Ramos (cell line): Measurements from ENCODE around the gene PHF20.
"Not testable (repeated sequence)": the region's sequence is repeated elsewhere in the genome, so short reads cannot be mapped to it uniquely, and the experiment has no call there.

Source experiments
- in situ Hi-C: fragments of 300-500 bp; cut with MboI; formaldehyde crosslinking; loops from one replicate; pipeline ENCODE4 v1.14.3; 2022; ENCODE audit warnings: low sequenced_read_pairs; ENCODE audit not compliant: unreplicated experiment

PHF20 gene

DNA sequence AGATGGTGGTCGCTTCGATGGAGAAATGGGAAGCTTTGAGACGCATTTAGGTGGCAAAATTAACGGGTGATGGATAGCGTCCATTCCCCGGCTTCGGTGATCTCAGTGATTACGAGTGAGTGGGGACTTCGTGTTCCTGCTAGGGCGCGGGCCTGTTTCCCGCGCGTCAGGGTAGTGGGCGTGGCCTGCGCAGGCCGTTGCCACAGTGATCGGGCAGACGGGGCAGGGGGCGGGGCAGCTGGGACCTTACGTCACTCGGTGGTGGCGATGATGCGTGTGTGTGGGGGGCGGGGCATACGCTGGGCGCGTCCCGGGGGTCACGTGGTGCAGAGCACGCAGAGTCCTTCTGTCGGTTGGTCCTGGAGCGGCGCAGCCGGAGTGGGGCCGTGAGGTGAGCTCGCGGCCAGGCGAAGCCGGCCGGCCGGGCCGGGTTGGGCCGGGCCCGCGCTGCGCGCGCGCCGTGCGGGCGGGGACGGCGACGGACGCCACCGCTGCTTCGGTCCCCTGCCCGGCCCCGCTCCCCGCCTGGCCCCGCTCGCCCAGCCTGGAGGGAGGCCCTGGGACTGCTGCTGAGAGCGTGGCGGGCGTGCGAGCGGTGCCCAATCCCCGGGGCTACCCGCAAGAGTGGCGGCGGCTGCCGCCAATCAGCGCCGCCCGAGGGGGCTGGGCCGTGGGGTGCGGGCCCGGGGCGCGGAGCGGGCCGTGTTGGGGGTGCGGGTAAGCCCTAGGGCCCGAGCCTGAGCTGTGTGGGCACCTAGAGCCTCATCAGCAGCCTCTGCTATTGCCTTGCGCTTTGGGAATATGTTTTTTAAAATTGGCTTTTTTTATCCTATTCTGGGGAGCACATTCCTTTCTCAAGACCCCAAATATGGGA is at the start of gene PHF20:
PHF20 (plus strand) TSS at position 327 of the 874 bp plus-strand sequence. CDS start 29,508 bp downstream, outside the sequence.
- in situ Hi-C loops = no loop called here

DNA sequence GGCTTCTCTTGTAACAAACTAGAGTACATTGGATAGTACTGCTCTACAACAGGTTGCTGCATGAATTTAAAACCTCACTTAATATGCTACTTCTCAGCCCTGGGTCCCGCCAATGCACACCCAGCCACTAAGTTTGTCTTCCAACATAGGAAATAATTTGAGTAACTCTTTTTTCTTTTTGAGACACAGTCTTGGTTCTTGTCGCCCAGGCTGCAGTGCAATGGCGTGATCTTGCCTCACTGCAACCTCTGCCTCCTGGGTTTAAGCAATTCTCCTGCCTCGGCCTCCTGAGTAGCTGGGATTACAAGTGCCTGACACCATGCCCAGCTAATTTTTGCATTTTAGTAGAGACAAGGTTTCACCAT is 48.6 kb upstream of the PHF20 start:
- in situ Hi-C loops = not testable (repeated sequence)

DNA sequence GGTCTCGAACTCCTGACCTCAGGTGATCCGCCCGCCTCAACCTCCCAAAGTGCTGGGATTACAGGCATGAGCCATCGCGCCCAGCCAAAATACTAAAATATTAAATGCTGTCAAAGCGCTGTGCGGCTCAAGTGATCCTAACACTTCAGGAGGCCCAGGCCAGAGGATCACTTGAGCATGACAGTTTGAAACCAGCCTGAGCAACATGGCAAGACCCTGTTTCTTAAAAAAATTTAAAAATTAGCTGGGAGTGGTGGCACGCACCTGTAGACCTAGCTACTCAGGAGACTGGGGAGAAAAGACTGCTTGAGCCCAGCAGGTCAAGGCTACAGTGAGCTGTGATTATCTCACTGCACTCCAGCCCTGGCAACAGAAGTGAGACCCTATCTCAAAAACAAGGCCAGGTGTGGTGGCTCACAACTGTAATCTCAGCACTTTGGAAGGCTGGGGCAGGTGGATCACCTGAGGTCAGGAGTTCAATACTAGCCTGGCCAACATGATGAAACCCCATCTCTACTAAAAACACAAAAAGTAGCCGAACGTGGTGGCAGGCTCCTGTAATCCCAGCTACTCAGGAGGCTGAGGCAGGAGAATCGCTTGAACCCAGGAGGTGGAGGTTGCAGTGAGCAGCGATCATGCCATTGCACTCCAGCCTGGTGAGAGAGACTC is 48.0 kb upstream of the PHF20 start:
- in situ Hi-C loops = not testable (repeated sequence)

DNA sequence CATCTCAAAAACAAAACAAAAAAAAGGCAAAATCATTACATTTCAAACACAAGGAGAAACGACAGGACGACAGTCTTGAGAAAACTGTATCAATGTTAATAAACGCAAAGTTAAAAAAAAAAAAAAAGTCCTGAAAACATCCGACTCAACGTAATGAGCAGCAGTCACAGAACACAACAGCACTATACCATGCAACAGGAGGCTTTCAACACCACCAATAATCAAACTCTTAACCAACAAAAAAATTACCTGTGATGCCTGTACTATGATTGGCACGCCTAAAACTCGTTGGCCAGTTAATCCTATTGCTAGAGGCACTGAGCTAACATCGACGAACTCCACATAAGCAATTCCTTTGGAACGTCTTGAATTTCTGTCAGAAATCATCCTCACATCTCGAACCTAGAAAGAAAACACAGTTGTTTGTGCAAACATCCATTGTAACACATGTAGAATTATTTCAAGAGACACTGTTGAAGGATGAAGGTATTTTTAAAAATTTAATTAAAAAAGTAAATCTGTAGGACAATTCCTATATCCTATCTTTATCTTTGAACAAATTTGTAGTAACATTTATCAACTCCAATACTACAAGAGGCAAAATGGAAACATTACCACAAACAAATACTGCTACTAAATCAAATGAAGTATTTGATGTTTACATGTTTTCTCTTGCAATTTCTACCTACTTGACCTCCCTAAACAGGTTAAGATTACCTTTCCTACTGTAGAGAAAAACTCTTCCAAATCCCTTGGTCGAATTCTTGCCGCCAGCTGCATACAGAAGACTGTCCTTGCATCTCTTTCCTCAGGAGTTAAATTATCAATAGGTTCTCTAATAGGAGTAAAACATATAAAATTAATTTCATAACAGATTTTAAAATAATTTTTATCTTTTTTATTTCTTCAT is 47.2 kb upstream of the PHF20 start:
- in situ Hi-C loops = no loop called here

DNA sequence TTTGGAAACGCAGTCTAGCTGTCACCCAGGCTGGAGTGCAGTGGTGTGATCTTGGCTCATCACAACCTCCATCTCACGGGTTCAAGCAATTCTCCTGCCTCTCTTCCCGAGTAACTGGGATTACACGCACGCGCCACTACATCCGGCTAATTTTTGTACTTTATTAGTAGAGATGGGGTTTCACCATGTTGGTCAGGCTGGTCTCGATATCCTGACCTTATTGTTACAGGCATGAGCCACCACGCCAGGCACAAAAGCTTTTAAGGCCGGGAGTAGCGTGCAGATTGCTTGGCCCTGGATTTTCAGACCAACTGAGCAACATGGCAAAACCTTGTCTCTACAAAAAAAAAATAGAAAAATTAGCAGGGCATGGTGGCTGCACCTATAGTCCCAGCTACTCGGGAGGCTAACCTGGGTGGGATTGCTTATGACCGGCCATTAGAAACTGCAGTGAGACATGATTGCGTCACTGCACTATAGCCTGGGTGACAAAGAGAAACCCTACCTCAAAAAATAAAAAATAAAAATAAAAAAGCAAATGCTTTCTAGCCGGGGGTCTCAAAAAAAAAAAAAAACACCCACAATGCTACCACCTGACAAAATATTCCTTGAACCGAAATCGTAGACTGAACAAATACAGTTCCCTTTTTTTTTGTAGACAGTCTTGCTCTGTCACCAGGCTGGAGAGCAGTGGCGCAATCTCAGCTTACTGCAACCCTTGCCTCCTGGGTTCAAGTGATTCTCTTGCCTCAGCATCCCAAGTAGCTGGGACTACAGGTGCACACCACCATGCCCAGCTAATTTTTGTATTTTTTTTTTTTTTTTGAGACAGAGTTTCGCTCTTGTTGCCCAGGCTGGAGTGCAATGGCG is 44.7 kb upstream of the PHF20 start:
- in situ Hi-C loops = no loop called here

DNA sequence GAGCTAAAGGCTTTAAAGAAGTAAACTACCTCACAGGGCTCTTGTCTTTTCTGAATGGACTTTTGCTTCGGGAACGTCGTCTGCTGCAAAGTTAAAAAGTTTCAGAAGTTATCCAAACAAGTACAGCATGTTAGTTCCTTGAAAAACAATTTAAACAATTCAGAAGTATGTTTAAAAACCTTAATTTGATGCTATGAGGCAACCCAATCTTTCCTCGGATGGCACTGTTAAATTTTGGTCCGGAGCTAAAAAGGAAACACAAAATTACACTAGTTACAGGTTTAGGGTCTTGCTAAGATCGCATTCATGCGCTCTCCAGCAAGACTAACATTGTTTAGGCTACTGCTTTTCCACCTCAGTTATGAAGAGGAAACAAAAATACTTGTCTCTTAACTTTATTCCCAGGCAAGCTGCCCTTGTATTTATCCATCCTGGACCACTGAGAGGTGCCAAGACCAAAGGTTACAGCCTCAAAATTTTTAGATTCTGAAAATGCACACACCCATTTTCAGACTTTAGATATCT is 42.5 kb upstream of the PHF20 start:
- in situ Hi-C loops = no loop called here

DNA sequence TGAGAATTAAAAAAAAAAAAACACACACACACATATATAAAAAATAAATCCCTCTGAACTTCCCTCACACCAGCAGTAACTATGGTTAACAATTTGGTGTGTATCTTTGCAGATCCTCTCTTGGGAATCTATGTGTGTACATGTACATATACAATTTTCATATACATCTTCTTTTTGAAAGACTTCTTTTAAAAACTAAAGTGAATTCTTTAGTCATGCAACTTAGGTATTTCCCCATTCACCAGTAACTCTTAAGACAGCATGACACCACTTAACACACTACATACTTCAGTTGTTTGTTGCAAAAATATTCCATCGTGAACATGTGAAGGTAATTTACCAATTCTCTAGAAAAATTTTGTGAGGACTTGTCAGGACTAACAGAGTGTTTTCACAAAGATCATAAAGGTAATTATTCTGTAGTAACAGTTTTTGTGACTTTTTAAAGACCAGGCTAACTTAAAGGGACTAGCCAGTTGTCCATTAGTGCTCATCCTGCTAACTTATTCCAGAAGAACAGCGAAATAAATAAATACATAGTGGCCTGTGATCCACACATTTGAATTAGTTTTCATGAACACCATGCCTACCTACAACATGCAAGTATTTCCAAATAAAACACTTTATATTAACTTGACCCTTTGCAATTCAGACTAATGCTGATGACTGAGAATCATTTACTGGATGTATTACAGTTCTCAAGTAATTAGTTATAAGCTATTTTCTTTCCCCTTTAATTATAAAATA is 41.8 kb upstream of the PHF20 start:
- in situ Hi-C loops = no loop called here

DNA sequence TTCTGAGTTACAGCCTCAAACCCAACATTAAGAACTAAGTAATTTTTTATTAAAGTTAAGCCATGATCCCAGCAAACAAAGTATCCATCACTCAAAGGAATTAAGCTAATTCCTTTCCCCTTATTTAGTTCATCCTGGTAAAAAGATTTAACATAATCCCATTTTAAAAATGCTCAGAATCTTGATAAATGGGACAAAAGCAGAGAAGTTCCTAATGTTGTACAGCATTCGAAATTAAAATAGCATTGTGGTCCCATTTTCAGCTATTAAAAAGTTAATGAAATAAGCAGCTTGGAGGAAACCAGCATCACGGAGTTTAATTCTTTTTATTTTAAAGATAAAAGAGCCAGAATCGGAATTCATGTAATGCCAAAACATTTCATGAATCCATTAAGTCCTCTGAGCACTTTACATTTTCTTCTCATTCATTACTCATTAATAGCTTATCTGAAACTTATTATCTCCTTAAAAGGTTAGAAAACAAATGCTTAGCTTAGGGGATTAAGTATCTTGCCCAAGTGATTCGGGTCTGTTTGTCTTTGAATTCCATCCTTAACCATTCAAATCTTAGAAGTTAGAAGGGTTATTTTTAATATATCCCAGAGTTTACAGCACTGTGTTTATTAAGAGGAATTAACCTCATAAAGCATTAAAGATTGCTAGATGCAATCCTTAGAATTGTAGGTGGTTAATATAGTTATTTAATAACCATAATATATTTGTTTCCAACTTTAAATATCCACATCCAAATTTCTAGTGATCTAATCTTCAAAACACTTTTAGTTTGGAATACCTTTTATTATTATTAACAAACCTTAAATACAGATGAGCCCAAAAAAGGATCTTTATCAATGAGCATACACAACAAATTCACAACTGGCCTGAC is 41.0 kb upstream of the PHF20 start:
- in situ Hi-C loops = no loop called here

DNA sequence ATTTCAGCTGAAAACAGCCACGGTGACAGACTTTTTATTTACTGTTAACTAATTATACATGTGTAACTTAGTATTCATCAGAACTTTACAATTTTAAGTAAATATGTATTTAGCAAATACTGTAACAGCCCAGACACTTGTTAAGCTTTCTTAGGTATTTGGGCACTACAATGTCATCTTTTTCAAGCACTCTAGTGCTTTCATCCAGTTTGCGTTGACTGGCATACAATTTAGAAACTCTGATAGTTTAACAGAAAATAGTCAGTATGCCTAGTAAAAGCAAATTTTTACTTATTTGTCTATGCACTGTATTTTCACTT is 40.4 kb upstream of the PHF20 start:
- in situ Hi-C loops = no loop called here

DNA sequence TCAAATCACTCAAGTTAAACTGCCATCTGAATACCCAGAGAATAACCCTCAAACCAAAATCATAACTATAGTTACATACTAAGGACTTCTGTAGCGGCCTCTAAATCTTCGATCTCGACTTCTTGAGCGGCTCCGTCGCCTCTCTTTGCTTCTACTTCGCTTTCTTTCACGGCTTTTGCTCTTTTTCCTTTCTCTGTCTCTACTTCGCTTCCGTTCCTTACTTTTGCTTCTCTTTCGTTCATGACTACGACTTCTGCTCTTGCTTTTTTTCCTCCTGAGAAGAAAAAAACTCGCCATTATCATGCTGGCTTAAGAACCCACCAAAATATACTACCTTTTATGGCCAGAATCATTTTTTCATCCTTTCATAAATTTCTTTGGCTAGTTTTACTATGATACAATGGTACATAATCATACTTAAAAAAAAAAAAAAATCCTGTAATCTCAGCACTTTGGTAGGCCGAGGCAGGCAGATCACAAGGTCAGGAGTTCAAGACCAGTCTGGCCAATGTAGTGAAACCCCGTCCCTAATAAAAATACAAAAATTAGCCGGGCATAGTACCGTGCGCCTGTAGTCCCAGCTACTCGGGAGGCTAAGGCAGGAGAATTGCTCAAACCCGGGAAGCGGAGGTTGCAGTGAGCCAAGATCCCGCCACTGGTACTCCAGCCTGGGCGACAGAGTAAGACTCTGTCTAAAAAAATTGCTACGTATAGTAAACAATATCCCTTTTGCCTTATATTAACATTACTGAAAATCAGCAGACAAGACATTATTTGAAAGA is 39.8 kb upstream of the PHF20 start:
- in situ Hi-C loops = no loop called here

DNA sequence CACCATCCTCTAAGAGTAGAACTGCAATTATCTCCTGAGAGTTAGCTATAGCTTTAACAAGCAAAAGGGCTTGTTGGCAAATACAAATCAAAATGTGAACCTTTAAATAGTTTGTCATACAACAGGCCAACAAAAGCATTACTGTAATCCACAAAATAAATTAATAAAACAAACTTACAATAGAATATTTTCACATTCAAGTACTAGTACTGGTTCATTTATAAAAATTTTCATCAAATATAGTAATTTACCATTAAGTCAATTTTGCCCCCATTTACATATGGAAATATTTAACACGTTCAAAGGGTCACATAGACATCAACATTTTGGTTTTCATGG is 39.2 kb upstream of the PHF20 start:
- in situ Hi-C loops = no loop called here

DNA sequence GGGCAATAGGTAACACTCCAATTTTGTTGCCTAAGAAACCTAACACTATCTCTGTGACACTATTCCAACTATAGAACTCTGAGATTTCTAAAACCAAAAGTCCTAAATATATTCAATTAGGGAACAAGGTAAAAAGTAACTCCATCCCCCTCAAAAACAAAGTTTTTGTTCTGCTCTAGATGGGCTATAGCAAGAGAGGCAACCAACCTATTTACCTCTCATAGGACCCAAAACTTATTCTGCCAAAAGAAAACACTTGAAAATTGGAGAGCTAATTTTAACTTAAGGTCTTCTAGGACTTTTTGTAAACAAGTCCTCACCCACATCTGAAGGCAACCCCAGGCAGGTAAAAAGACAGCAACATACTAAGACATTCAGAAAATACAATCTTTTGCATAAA is 37.4 kb upstream of the PHF20 start:
- in situ Hi-C loops = no loop called here

DNA sequence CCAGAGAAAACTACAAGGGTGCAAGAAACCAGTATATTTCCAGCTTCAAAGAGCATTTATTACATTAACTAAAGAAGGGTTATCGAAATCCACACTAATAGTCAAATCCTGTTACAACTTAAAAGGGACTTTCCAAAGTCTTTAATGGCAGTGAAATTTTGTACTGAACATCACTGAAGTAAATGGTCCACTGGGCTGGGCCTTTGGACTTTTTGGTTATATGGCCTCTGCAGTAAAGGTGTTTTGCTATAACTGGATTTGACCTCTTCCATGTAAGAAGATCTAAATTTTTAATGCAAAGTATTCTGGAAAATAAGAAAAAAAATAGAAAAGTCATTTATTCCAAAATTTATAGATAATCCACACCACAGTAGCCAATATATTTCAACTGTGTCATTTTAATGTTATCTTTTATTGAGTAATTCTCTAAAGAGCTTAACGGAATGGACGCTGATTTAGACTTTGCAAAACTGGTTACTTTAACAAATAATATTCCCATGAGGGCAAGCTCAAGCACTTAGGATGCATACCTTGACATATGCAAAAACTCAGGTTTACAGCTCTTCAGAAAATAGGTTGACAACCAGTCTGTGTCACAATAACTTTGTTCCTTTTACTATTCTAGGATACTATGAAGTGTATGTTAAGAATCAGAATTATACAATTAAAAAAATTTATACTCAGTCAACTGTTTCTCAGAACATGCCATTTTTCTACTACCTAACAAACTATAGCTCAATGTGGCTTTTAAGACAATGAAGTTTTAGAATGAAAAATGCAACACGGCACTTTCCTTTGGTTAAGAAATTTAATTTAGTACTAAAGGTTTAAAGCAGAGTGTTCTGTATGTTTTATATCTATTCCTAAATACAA is 36.8 kb upstream of the PHF20 start:
- in situ Hi-C loops = no loop called here

DNA sequence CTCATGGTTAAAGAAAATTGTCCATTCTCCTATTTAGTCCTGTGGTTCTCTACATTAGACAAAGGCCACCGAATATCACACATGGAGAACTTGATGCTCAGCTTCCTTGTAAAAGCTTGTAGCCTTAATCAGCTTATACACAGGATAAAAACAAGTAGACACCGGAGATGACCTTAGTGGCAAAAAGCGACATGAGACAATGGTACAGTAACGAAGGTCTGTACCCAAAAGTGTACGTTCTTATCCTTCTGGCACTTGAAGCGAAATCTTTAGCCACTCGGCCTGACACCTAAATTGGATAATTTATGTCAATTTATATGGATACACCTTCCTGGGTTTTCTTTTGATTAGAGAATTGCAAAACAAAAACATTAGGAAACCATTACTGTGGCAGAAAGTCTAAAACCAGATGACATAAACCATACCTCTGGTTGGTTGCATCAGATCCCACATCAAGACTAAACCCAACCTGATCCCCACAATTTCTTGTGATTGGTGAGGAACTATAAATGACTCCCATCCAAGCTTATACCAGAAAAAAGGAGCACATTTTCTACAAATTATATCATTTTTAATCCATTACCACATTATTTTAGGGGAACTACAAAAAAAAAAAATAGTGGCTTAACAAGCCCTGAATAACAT is 35.9 kb upstream of the PHF20 start:
- in situ Hi-C loops = no loop called here

DNA sequence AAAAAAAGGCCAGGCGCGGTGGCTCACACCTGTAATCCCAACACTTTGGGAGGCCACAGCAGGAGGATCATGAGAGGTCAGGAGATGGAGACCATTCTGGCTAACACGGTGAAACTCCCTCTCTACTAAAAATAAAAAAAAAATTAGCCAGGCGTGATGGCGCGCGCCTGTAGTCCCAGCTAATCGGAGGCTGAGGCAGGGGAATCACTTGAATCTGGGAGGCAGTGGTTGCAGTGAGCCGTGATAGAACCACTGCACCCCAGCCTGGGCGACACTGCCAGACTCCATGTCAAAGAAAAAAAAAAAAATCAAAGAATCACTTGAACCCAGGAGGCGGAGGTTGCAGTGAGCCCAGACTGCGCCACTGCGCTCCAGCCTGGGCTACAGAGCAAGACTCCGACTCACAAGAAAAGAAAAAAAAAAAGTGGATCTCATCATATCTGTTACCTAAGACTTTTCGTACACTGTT is 33.9 kb upstream of the PHF20 start:
- in situ Hi-C loops = no loop called here
